ENCODE measurements around the gene CDH24.

Gene CDH24

GRCh38 chr14:23060536-23061260 lies 3.4 kb upstream of the CDH24 start:
- DNase-seq (ENCODE audit: low spot score), result no peak

- no peak for DNase-seq (ENCODE audit: low spot score)
Measured at GRCh38 chr14:23058654-23059504, 1.6 kb upstream of the CDH24 start.

- DNase-seq (ENCODE audit: low spot score), result peak; percentile 90
Measured at GRCh38 chr14:23057757-23058653, 685 bp upstream of the CDH24 start.

GRCh38 chr14:23056145-23056955 lies 970 bp downstream of the CDH24 start:
- peak; percentile 69 for DNase-seq (ENCODE audit: low spot score)

GRCh38 chr14:23055621-23056144 lies 1.6 kb downstream of the CDH24 start:
- DNase-seq (ENCODE audit: low spot score), result no peak

GRCh38 chr14:23055147-23055550 lies 2.2 kb downstream of the CDH24 start:
- no peak for DNase-seq (ENCODE audit: low spot score)

GRCh38 chr14:23054000-23054811 lies 3.1 kb downstream of the CDH24 start:
- no peak for DNase-seq (ENCODE audit: low spot score)

GRCh38 chr14:23053426-23053825 lies 3.9 kb downstream of the CDH24 start:
- DNase-seq (ENCODE audit: low spot score), result no peak

GRCh38 chr14:23052671-23053070 lies 4.6 kb downstream of the CDH24 start:
- no peak for DNase-seq (ENCODE audit: low spot score)

GRCh38 chr14:23052182-23052623 lies 5.1 kb downstream of the CDH24 start:
- DNase-seq (ENCODE audit: low spot score), result peak; percentile 65

- no peak for DNase-seq (ENCODE audit: low spot score)
Measured at GRCh38 chr14:23051141-23052057, 5.9 kb downstream of the CDH24 start.

- no peak for DNase-seq (ENCODE audit: low spot score)
Measured at GRCh38 chr14:23049011-23049410, 8.3 kb downstream of the CDH24 start.

GRCh38 chr14:23047751-23048693 lies 9.3 kb downstream of the CDH24 start:
- DNase-seq (ENCODE audit: low spot score), result no peak

GRCh38 chr14:23047034-23047634 lies 10.2 kb downstream of the CDH24 start:
- no peak for DNase-seq (ENCODE audit: low spot score)

GRCh38 chr14:23045419-23046357 lies 11.6 kb downstream of the CDH24 start:
- DNase-seq (ENCODE audit: low spot score), result no peak

- no peak for DNase-seq (ENCODE audit: low spot score)
Measured at GRCh38 chr14:23044840-23045239, 12.5 kb downstream of the CDH24 start.

All from Ammon's horn (tissue), 1 donor.